GM18858 (cell line): ENCODE data around the gene LRCH3.
"Not testable (repeated sequence)": the region's sequence is repeated elsewhere in the genome, so short reads cannot be mapped to it uniquely, and the experiment has no call there.

Source experiments
- ATAC-seq: cut with Tn5 transposase; IDR thresholded peaks from one replicate; pipeline ENCODE4 v1.9.1; 2021; ENCODE audit not compliant: unreplicated experiment

LRCH3 gene

DNA sequence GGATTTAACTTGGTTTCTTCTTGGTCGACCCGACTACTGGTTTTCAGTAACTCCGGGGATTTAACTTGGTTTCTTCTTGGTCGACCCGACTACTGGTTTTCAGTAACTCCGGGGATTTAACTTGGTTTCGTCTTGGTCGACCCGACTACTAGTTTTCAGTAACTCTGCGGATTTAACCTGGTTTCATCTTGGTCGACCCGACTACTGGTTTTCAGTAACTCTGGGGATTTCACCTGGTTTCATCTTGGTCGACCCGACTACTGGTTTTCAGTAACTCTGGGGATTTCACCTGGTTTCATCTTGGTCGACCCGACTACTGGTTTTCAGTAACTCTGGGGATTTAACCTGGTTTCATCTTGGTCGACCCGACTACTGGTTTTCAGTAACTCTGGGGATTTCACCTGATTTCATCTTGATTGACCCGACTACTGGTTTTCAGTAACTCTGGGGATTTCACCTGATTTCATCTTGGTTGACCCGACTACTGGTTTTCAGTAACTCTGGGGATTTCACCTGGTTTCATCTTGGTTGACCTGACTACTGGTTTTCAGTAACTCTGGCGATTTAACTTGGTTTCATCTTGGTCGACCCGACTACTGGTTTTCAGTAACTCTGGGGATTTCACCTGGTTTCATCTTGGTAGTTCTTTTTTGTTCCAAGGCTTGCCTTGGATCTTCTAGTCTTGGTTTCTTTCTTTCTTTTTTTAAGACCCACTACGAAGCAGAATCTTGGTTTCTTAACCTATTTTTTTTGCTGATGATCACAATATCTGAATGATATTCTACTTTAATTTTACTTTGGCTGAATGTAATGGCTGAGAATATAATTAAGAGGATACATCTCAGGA lies 130.6 kb downstream of the LRCH3 start:
- not testable (repeated sequence) for ATAC-seq

- ATAC-seq: no peak
These were observed 135.4 kb downstream of the LRCH3 start for GRCh38 chr3:197926418-197926817.

- ATAC-seq: not testable (repeated sequence)
These were observed 136.5 kb downstream of the LRCH3 start for GRCh38 chr3:197927578-197927977.

GRCh38 chr3:197936819-197937384 lies 145.8 kb downstream of the LRCH3 start:
- ATAC-seq: no peak
